GM19193 (cell line): ENCODE data around the gene GRIA1.

Experiments
- POLR2A ChIP-seq: IDR thresholded peaks from 4 replicates; pipeline ENCODE4 v1.6.1; 2011; ENCODE audit not compliant: insufficient read depth, insufficient read length; ENCODE audit errors: extremely low read depth

The GRIA1 gene

DNA sequence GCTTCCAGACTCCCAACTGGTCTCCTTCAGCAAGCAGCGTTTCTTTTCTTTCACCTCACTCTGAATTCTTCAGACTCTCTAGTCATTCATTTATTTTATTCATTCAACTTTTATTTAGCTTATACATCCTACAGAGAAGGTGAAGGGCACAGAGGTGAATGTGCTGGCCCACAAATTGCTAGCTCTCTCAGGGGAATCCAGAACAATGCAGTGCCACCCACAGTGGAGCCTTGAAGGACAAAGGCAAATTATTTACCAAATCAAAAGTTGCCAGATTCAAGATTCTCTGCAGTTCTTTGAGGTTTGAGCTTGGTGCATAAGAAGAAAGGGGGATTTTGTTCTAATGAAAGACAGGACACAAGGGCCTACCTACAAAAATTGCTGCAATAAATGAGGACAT is 29.7 kb downstream of the GRIA1 start:
- TF ChIP-seq POLR2A: no peak

DNA sequence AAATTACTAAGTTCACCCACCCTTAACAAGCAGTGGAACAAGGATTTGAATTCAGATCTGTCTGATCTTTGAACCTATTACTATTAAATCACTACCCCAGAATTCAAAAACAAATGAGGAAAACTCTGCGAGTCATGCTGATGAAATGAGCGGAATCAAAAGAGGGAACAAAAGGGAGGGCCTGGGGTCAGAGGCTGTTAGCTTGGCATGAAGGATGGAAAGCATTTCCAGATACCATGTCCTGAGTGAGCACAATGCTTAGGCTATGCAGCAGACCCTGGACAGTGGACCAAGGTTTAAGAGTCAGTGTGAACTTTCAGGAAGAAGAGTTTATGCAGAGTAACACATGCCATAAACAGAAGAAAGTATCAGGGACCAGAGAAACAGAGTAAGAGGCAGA is 30.5 kb downstream of the GRIA1 start:
- no peak for TF ChIP-seq POLR2A

- no peak for TF ChIP-seq POLR2A
Observed at GRCh38 chr5:153523211-153523610, 32.7 kb downstream of the GRIA1 start.

- no peak for TF ChIP-seq POLR2A
Observed at GRCh38 chr5:153523831-153524230, 33.4 kb downstream of the GRIA1 start.

DNA sequence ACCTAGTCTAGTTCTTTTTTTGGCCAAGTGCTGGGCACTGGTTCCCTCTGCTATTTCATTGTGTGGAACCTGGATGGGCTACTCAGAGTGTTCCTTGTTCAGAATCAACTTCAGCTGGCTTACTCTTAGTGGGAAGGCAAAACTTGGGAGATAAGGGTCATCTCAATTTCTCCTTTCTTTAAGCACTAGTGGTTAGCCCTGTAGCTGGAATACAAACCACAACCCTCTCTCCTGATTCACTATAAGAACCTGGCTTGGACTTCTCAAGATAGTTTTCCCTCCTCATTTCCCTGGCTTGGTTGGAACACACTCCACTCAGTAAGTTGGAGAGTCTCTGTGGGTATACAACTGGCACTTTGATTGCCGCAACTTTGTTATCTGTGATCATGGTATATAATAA is 35.1 kb downstream of the GRIA1 start:
- TF ChIP-seq POLR2A: no peak

DNA sequence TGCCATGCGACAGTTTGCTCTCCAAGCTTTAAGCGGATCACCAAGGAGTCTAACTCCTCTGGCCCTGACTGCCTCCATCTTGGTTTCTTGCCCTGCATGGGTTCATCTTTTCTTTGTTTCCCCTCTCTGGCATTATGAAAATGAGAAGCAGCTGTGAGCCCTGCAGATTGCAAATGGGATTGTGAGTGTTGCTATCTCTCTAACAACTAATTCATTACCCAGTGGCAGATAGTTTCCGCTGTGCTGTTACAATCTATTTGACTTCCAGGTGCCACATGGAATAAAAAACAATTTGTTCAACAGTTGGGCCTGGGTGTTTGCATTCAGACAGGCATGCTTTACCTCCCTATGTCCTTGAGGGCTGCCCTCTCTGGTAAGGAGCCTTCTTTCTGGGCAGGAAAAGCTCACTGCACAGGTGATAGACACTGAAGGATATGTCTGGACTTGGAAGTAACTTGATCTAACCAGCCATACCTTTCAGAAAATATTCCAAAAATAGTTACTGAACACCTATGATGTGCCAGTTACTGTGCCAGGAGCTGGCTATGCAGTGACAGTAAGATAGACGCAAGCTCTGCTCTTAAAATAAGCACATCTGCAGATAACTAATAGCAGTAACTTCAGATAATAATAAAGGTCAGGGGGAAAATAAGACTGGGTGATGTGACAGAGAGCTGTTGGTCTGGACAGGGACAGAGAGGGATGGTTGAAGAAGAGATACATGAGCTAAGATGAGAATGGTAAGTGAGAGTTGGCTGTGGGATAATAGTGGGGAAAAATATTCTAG is 40.1 kb downstream of the GRIA1 start:
- no peak for TF ChIP-seq POLR2A

- no peak for TF ChIP-seq POLR2A
Observed at GRCh38 chr5:153533546-153533945, 43.1 kb downstream of the GRIA1 start.

GRCh38 chr5:153534102-153534501 is 43.6 kb downstream of the GRIA1 start:
- TF ChIP-seq POLR2A: no peak

DNA sequence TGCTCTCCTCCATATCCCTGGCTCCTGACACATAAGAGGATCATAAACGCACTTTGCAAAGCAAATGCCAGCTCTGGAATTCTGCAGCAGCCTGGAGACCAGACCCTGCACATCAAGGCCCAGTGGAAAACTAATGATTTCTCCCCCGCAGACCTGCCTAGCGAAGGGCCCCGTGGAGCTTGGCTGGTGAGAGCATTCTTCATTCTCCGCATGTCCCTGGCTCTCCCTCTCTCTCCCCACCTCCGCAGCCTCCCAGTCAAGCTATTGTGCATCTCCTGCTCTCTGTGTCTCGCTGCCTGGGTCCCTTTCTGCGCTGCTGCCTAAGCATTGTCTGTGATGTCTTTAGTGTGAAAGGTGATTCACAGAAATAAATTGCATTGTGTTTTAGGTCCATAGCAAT is 46.7 kb downstream of the GRIA1 start:
- no peak for TF ChIP-seq POLR2A

GRCh38 chr5:153539983-153540382 is 49.5 kb downstream of the GRIA1 start:
- no peak for TF ChIP-seq POLR2A

DNA sequence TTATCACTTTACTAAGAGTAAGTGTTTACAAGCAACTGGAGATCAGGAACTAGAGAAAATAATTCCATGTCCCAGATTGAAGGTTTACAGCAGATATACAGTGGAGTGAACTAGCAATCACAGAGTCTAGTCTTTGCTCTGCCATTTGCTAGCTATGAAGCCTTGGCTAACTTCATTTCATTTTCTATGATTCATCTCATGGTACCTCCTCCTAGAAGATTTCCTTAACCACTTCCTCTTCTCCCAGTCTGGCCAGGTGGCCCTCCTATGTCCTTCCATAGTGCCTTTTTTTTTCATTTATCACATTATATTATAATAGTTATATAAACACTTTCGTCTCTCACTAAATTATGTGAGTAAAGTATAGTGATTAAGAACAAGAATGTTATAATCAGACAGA is 52.1 kb downstream of the GRIA1 start:
- no peak for TF ChIP-seq POLR2A

- TF ChIP-seq POLR2A: no peak
Observed at GRCh38 chr5:153543288-153543687, 52.8 kb downstream of the GRIA1 start.

- no peak for TF ChIP-seq POLR2A
Observed at GRCh38 chr5:153543959-153544470, 53.5 kb downstream of the GRIA1 start.

DNA sequence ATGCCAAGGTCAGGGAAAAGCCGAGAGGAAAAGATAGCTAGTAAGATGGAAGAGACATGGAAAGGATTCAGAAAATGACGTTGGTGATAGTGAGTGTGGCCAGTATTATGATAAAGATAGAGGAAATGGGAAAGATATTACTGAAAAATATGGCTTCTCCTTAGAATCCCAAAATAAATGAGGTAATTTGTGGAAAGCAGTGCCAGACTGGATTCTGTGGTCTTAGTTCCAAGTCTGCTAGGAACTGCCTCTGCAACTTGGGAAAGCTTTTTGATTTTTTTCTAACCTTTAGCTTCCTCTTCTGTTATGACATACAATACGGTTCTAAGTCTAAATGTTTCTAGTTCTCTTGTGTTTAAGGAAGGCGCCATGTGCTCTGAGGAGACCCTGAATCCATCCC is 54.2 kb downstream of the GRIA1 start:
- no peak for TF ChIP-seq POLR2A

DNA sequence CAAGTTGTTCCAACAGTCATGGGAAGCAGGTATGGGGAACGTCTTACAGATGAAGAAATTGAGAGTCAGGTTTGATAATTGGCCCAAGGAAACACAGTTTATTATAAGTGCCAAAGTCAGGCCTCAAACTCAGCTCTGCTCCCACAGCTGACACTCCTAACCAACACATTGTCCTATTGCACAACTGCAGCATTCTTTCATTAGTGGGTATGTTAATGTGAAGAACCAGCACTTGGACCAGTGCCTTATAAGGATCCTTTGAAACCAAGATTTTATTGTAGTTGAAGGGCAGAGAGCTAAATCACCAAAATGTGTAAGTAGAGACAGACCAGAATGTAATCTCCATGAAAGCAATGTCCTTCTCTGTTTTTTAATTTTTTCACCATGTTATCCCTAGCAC is 56.1 kb downstream of the GRIA1 start:
- no peak for TF ChIP-seq POLR2A

GRCh38 chr5:153551537-153552079 is 61.1 kb downstream of the GRIA1 start:
- no peak for TF ChIP-seq POLR2A
